ENCODE measurements around the gene MMP17. TPM values are rescaled to one million over a fixed set of nuclear protein-coding genes. Genes with fewer than 3 reads are reported as not detected.

The MMP17 gene
- total and polyA plus RNA-seq, 2 donors (not counting 3 experiments of a cell fraction or from before 2014, with no cell fraction given) = 3.6 to 10.8 TPM

- no peaks in the 10 kb centered on the region for H3K79me2 ChIP-seq (ENCODE audit: control insufficient read depth, insufficient read depth, low read length)
- H3K9me1 ChIP-seq (replicated peaks; ENCODE audit: control insufficient read depth, extremely low read depth, insufficient read depth, low read length) = no peaks in the 10 kb centered on the region
- H3K4me2 ChIP-seq (ENCODE audit: insufficient read depth, low read length) = no peak overlapping the region
- H4K20me1 ChIP-seq (replicated peaks; ENCODE audit: control insufficient read depth, extremely low read depth, insufficient read depth, low read length) = no peaks in the 10 kb centered on the region
- H3K36me3 ChIP-seq (ENCODE audit: control insufficient read depth in 2 of 2, extremely low read depth in 1 of 2, insufficient read depth in 2 of 2, low read length in 2 of 2) = peaks cover 6 to 10% of the 10 kb centered on the region in 2 experiments
- dilution Hi-C loops (cut with MboI; ENCODE audit: extremely low pct_ligation_motif_present, low sequenced_read_pairs) = no loop called here
- no peak overlapping the region for H3K4me3 ChIP-seq (replicated peaks in 1 of 3; ENCODE audit: insufficient read depth in 1 of 3, low read depth in 1 of 3, low read length in 3 of 3)
- no peaks in the 10 kb centered on the region for H3K9me3 ChIP-seq (replicated peaks; ENCODE audit: control insufficient read depth, insufficient read depth, low read length)
- H3K9ac ChIP-seq (replicated peaks; ENCODE audit: extremely low read depth, insufficient read depth, low read length) = no peak overlapping the region
- BruUV-seq (replicated peaks) = no TSS peak
- intact Hi-C loops (cut with micrococcal nuclease) = no loop called here
- H3K4me1 ChIP-seq (ENCODE audit: control insufficient read depth, extremely low read depth, insufficient read depth, low read length) = no peaks in the 10 kb centered on the region
- H3K27ac ChIP-seq (ENCODE audit: insufficient read depth, low read depth, low read length) = no peak overlapping the region
- H3K27me3 ChIP-seq (ENCODE audit: control insufficient read depth in 2 of 2, insufficient read depth in 2 of 2, low read length in 2 of 2) = no peaks in the 10 kb centered on the region
- FAIRE-seq = no peak
- ChIA-PET CTCF (no interaction called here), POLR2A (interaction anchor here (0.7 kb wide), 1 partner anchor 13 kb away, joined by 3 read pairs; no protein-coding TSS in a partner anchor)
- H2AFZ ChIP-seq (ENCODE audit: low read depth, low read length) = no peak overlapping the region
- TF ChIP-seq CTCF (IDR thresholded peaks at IDR 0.05; ENCODE audit: extremely low read depth in 1 of 2, insufficient read depth in 1 of 2, low read depth in 1 of 2, low read length in 2 of 2) (no peak), MAX (IDR thresholded peaks at IDR 0.05; ENCODE audit: insufficient read depth, insufficient read length) (no peak), POLR2AphosphoS5 (IDR thresholded peaks at IDR 0.05; ENCODE audit: insufficient read depth, low read depth, low read length) (no peak), MYC (IDR thresholded peaks at IDR 0.05; ENCODE audit: low read depth, low read length) (no peak), GATA2 (IDR thresholded peaks at IDR 0.05; ENCODE audit: insufficient read depth, insufficient read length, low read depth, low read length) (no peak), POLR2A (IDR thresholded peaks at IDR 0.05; ENCODE audit: low read depth, low read length) (no peak), JUN (IDR thresholded peaks at IDR 0.05; ENCODE audit: borderline replicate concordance, insufficient read depth, insufficient read length, low read depth) (no peak), EZH2 (IDR thresholded peaks at IDR 0.05; ENCODE audit: borderline replicate concordance, low read depth, low read length, severe bottlenecking) (no peak), FOS (IDR thresholded peaks at IDR 0.05; ENCODE audit: borderline replicate concordance, insufficient read depth, low read length) (no peak)
- no peak for DNase-seq (ENCODE audit: low read depth, low spot score)
Measured at GRCh38 chr12:131794573-131794972, 33.6 kb upstream of the MMP17 start.
